Esophagus squamous epithelium (tissue), 5 donors: ENCODE data around the gene CSTF1. TPM values are rescaled to one million over a fixed set of nuclear protein-coding genes. Genes with fewer than 3 reads are reported as not detected.

ENCODE experiments used
- DNase-seq: peaks from one replicate; lab custom pipeline; 2025; lab: John Stamatoyannopoulos, UW
- H3K27ac ChIP-seq, 4 donors: fragments of 200-600 bp; sonication (generic); one replicate each; pipeline ENCODE4 v1.5.1; 2016 to 2019; ENCODE audit warnings: mild to moderate bottlenecking in 1 of 4
- H3K27me3 ChIP-seq, 4 donors: fragments of 200-600 bp; sonication (generic); 1 replicate in 3 of 4; 2 replicates in 1 of 4; pipeline versions ENCODE4 v1.5.1 to v1.6.0; 2017 to 2021; ENCODE audit warnings: antibody characterized with exemption in 1 of 4
- H3K36me3 ChIP-seq, 3 donors: fragments of 200-600 bp; sonication (generic); one replicate each; pipeline ENCODE4 v1.5.1; 2016 to 2019
- H3K4me1 ChIP-seq, 3 donors: fragments of 200-600 bp; sonication (generic); one replicate each; pipeline ENCODE4 v1.5.1; 2017 to 2019
- H3K4me3 ChIP-seq, 4 donors: fragments of 200-600 bp; sonication (generic); 1 replicate in 3 of 4; 2 replicates in 1 of 4; pipeline ENCODE4 v1.5.1; 2016 to 2019; ENCODE audit warnings: mild to moderate bottlenecking in 2 of 4, moderate library complexity in 1 of 4
- H3K9me3 ChIP-seq, 3 donors: fragments of 200-600 bp; sonication (generic); one replicate each; pipeline ENCODE4 v1.5.1; 2016 to 2019
- CTCF ChIP-seq, 6 experiments: fragments of 450-650 bp in 4 of 6; fragments of 200-600 bp in 2 of 6; sonication (generic) in 2 of 6; IDR thresholded peaks; one replicate each; pipeline ENCODE4 v1.5.1; 2016 to 2019; ENCODE audit warnings: antibody characterized with exemption in 6 of 6, mild to moderate bottlenecking in 4 of 6, moderate library complexity in 4 of 6
- POLR2A ChIP-seq, 4 donors: fragments of 450-650 bp; IDR thresholded peaks; one replicate each; pipeline ENCODE4 v1.6.1; 2017; ENCODE audit warnings: antibody characterized with exemption in 4 of 4, mild to moderate bottlenecking in 4 of 4, moderate library complexity in 3 of 4
- WGBS, 2 donors: methylation state at CpG; one replicate each; pipeline ENCODE4 v1.1.5; 2018; 5-methylcytosine and 5-hydroxymethylcytosine counted together
- intact Hi-C: fragments of 100-400 bp; cut with DNase I; formaldehyde crosslinking; loops from one replicate; pipeline ENCODE4 v1.15.0; 2022
- total RNA-seq, 4 donors: library from RNA; depleted of rRNA; stranded (reverse); fragments of >200 nt; gene quantifications; one replicate each; pipeline ENCODE4 v1.1.0, GENCODE V29; 2016
- donor health status: DM: yes; HTN: yes; CAD: no.

The CSTF1 gene
- total RNA-seq, 4 donors from 2014 or later: 13.2 to 33.5 (median 24.1) TPM

GRCh38 chr20:56376331-56376730 is 16.1 kb upstream of the CSTF1 start:
- no peak overlapping the region for H3K27ac ChIP-seq
- intact Hi-C loops: no loop called here
- DNase-seq: no peak
- H3K9me3 ChIP-seq: no peaks in the 10 kb centered on the region
- no peaks in the 10 kb centered on the region for H3K27me3 ChIP-seq
- no peaks in the 10 kb centered on the region for H3K4me1 ChIP-seq
- TF ChIP-seq POLR2A (IDR thresholded peaks at IDR 0.05) (no peak), CTCF (IDR thresholded peaks at IDR 0.05) (no peak)
- WGBS, 2 donors: 84 to 86% methylated on average over 2 of the region's 2 CpGs
- H3K36me3 ChIP-seq: peaks cover 0 to 42% (median 0%) of the 10 kb centered on the region in 3 donors
- no peak overlapping the region for H3K4me3 ChIP-seq

GRCh38 chr20:56378386-56378785 is 14.1 kb upstream of the CSTF1 start:
- Histone ChIP-seq H3K27ac (no peak overlapping the region), H3K4me3 (no peak overlapping the region), H3K36me3 (peaks cover 0 to 39% (median 0%) of the 10 kb centered on the region in 3 donors), H3K9me3 (no peaks in the 10 kb centered on the region), H3K4me1 (no peaks in the 10 kb centered on the region), H3K27me3 (no peaks in the 10 kb centered on the region)
- 87 to 90% methylated on average over 3 of the region's 3 CpGs for WGBS, 2 donors
- TF ChIP-seq CTCF (IDR thresholded peaks at IDR 0.05): no peak
- TF ChIP-seq POLR2A (IDR thresholded peaks at IDR 0.05): no peak
- no peak for DNase-seq
- intact Hi-C loops: no loop called here

GRCh38 chr20:56380375-56380774 is 12.1 kb upstream of the CSTF1 start:
- TF ChIP-seq CTCF (IDR thresholded peaks at IDR 0.05) (no peak), POLR2A (IDR thresholded peaks at IDR 0.05) (no peak)
- H3K27ac ChIP-seq: no peak overlapping the region
- no peaks in the 10 kb centered on the region for H3K9me3 ChIP-seq
- no peaks in the 10 kb centered on the region for H3K27me3 ChIP-seq
- H3K4me3 ChIP-seq: no peak overlapping the region
- DNase-seq: no peak
- peaks cover 0 to 54% (median 0%) of the 10 kb centered on the region in 3 donors for H3K36me3 ChIP-seq
- intact Hi-C loops: no loop called here
- WGBS, 2 donors: 40 to 60% methylated on average over 1 of the region's 1 CpG
- H3K4me1 ChIP-seq: no peaks in the 10 kb centered on the region

GRCh38 chr20:56381501-56381900 is 10.9 kb upstream of the CSTF1 start:
- Histone ChIP-seq H3K4me3 (no peak overlapping the region), H3K4me1 (no peaks in the 10 kb centered on the region), H3K9me3 (no peaks in the 10 kb centered on the region), H3K36me3 (peaks cover 0 to 63% (median 0%) of the 10 kb centered on the region in 3 donors), H3K27me3 (no peaks in the 10 kb centered on the region), H3K27ac (no peak overlapping the region)
- TF ChIP-seq CTCF (IDR thresholded peaks at IDR 0.05): no peak
- no peak for TF ChIP-seq POLR2A (IDR thresholded peaks at IDR 0.05)
- intact Hi-C loops: no loop called here
- 67 to 100% methylated on average over 1 of the region's 1 CpG for WGBS, 2 donors
- DNase-seq: no peak

- intact Hi-C loops: no loop called here
- H3K36me3 ChIP-seq: peaks cover 0 to 66% (median 0%) of the 10 kb centered on the region in 3 donors
- TF ChIP-seq POLR2A (IDR thresholded peaks at IDR 0.05) (no peak), CTCF (IDR thresholded peaks at IDR 0.05) (no peak)
- H3K4me1 ChIP-seq: no peaks in the 10 kb centered on the region
- no peak for DNase-seq
- no peaks in the 10 kb centered on the region for H3K9me3 ChIP-seq
- no peaks in the 10 kb centered on the region for H3K27me3 ChIP-seq
- H3K27ac ChIP-seq: no peak overlapping the region
- 79 to 83% methylated on average over 4 of the region's 4 CpGs for WGBS, 2 donors
- no peak overlapping the region for H3K4me3 ChIP-seq
Measured at GRCh38 chr20:56382696-56383095, 9.7 kb upstream of the CSTF1 start.
